Left lobe of liver (tissue), 2 donors: ENCODE data around the gene IDI1. TPM values are rescaled to one million over a fixed set of nuclear protein-coding genes. Genes with fewer than 3 reads are reported as not detected.
"Not testable (repeated sequence)": the region's sequence is repeated elsewhere in the genome, so short reads cannot be mapped to it uniquely, and the experiment has no call there.

Source experiments
- ATAC-seq: fragments of 200-7000 bp; cut with Tn5 transposase; one replicate; pipeline ENCODE4 v1.9.1; 2020; ENCODE audit warnings: mild to moderate bottlenecking, moderate library complexity
- DNase-seq: peaks from one replicate; pipeline ENCODE4 v3.0.0-alpha.2; 2020; ENCODE audit warnings: low spot score
- total RNA-seq: library from RNA; stranded (reverse); gene quantifications from one replicate; pipeline ENCODE4 v1.2.1, GENCODE V29; 2021
- donor health status: DM: no; HTN: no; CAD: no; lungs with moderate emphysema.
- donor health status: DM: no; HTN: yes; CAD: no.

Gene IDI1
- total RNA-seq, 1 donor from 2014 or later, result 22.7 TPM

GRCh38 chr10:1036341-1036791 is 12.6 kb downstream of the IDI1 start:
- ATAC-seq (no peak), DNase-seq (no peak)

GRCh38 chr10:1035201-1035600 is 13.7 kb downstream of the IDI1 start:
- ATAC-seq, result no peak
- no peak for DNase-seq

- ATAC-seq, result no peak
Observed at GRCh38 chr10:1034758-1035157, 14.2 kb downstream of the IDI1 start.

GRCh38 chr10:1033601-1034000 is 15.3 kb downstream of the IDI1 start:
- DNase-seq (no peak), ATAC-seq (no peak)

More at GRCh38 chr10:1034758-1035157, 14.2 kb downstream of the IDI1 start:
- DNase-seq, result no peak

- DNase-seq (no peak), ATAC-seq (no peak)
Observed at GRCh38 chr10:1029838-1030237, 19.1 kb downstream of the IDI1 start.

GRCh38 chr10:1026578-1026977 is 22.3 kb downstream of the IDI1 start:
- no peak for ATAC-seq

GRCh38 chr10:1025683-1026082 is 23.2 kb downstream of the IDI1 start, which contains the start of gene IDI2:
IDI2 (minus strand) TSS chr10:1025859; CDS start chr10:1024723, 1,136 bp downstream.
- no peak for DNase-seq
- no peak for ATAC-seq

More at GRCh38 chr10:1026578-1026977, 22.3 kb downstream of the IDI1 start:
- DNase-seq, result no peak

- no peak for ATAC-seq
- DNase-seq, result peak; percentile 32
Observed at GRCh38 chr10:1024103-1024502, 24.8 kb downstream of the IDI1 start.

- ATAC-seq (no peak), DNase-seq (peak; percentile 37)
Observed at GRCh38 chr10:1022413-1022812, 26.5 kb downstream of the IDI1 start.

GRCh38 chr10:1020958-1021357 is 28.0 kb downstream of the IDI1 start:
- DNase-seq, result peak; percentile 40
- ATAC-seq, result no peak

- DNase-seq, result peak; percentile 43
- peak; percentile 87 for ATAC-seq
Observed at GRCh38 chr10:1020460-1020859, 28.5 kb downstream of the IDI1 start.

- no peak for ATAC-seq
- DNase-seq, result peak; percentile 27
Observed at GRCh38 chr10:1019362-1019761, 29.6 kb downstream of the IDI1 start.

- ATAC-seq (no peak), DNase-seq (no peak)
Observed at GRCh38 chr10:1015688-1016087, 33.2 kb downstream of the IDI1 start.

GRCh38 chr10:1011696-1012095 is 37.2 kb downstream of the IDI1 start:
- DNase-seq (peak; percentile 38), ATAC-seq (no peak)

GRCh38 chr10:1010703-1011102 is 38.2 kb downstream of the IDI1 start:
- DNase-seq, result peak; percentile 21
- ATAC-seq, result no peak

- DNase-seq, ATAC-seq: not testable (repeated sequence)
Observed at GRCh38 chr10:1009947-1010346, 39.0 kb downstream of the IDI1 start.

- ATAC-seq, result no peak
Observed at GRCh38 chr10:1009071-1009494, 39.8 kb downstream of the IDI1 start.

GRCh38 chr10:1007583-1007982 is 41.3 kb downstream of the IDI1 start:
- DNase-seq, result peak; percentile 18
- ATAC-seq, result no peak

More at GRCh38 chr10:1009071-1009494, 39.8 kb downstream of the IDI1 start:
- DNase-seq, result peak; percentile 37

- DNase-seq (no peak), ATAC-seq (no peak)
Observed at GRCh38 chr10:1006573-1006972, 42.3 kb downstream of the IDI1 start.

GRCh38 chr10:1003884-1004670 is 44.8 kb downstream of the IDI1 start:
- peak; percentile 31 for DNase-seq
- ATAC-seq, result no peak

GRCh38 chr10:1002425-1003006 is 46.4 kb downstream of the IDI1 start:
- ATAC-seq (no peak), DNase-seq (no peak)
